ENCODE data around the gene MRPL27. TPM values are rescaled to one million over a fixed set of nuclear protein-coding genes. Genes with fewer than 3 reads are reported as not detected.
A peak's percentile ranks its signal among the peaks of the same experiment; 100 is the strongest.

MRPL27 gene
- total RNA-seq, 1 experiment from 2014 or later = 106 TPM

DNA sequence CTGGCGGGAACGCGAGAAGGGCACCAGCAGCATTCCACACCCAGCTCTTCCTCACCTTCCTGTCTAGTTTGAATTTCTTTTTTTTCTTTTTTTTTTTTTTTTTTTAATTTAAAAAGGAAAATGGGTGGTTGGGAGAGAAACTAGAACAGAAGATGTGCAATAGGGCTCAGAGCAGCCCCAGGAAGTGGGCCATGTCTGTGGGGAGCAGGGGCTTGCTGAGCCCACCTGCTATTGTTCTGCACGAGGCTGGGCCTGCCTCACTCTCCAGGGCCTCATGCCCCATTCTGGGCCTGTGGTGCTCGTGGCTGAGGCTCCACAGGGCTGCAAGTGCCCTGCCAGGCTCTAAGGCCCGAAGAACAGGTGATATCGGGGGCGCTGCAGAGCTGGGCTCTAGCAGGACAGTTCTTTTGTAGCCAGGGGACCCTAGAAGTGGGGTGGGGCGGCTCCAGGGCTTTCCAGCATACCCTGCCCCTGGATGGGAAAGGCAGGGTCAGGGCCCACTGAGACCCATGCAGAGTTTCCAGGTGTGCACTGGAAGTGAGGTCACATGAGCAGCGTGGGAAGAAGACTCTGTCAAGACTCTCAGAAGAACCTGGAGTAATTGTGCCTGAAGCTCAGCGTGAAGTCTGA, 12.4 kb downstream of the MRPL27 start:
- Histone ChIP-seq H3K27ac (ENCODE audit: low read depth, low read length) (no peak overlapping the region), H3K4me3 (replicated peaks in 1 of 2; ENCODE audit: low read depth in 1 of 2, low read length in 2 of 2) (no peak overlapping the region), H3K79me2 (ENCODE audit: insufficient read depth, low read length) (no peaks in the 10 kb centered on the region), H3K4me2 (ENCODE audit: low read length) (no peak overlapping the region), H3K27me3 (ENCODE audit: insufficient read depth, low read length) (no peaks in the 10 kb centered on the region), H3K9ac (ENCODE audit: low read length) (no peak overlapping the region), H4K20me1 (ENCODE audit: insufficient read depth) (no peaks in the 10 kb centered on the region), H2AFZ (ENCODE audit: low read depth, low read length, poor library complexity, severe bottlenecking) (no peak overlapping the region), H3K9me3 (ENCODE audit: control insufficient read depth in 1 of 2, insufficient read depth in 1 of 2, low read depth in 1 of 2, low read length in 2 of 2) (no peaks in the 10 kb centered on the region), H3K4me1 (ENCODE audit: control insufficient read depth in 1 of 2, insufficient read depth in 2 of 2, low read length in 2 of 2) (peaks cover 3 to 8% of the 10 kb centered on the region in 2 experiments; a peak in 2 of 4 replicates), H3K36me3 (ENCODE audit: control insufficient read depth in 1 of 2, insufficient read depth in 2 of 2, low read length in 2 of 2) (peaks cover 39 to 42% of the 10 kb centered on the region in 2 experiments; a peak in 3 of 4 replicates), H3K9me2 (ENCODE audit: insufficient read depth) (no peaks in the 10 kb centered on the region)
- ChIA-PET RAD21 (ENCODE audit: low non-redundant PET in 1 of 2, low total read pairs in 2 of 2, uncharacterized antibody in 2 of 2, unreplicated experiment in 2 of 2) (no interaction called here), POLR2A (interaction anchor here (2.7 kb wide), 1 partner anchor 118 kb away, joined by 12 read pairs; the partner anchor contains the start of gene RSAD1), CTCF (interaction anchor here (3.6 kb wide), 1 partner anchor 119 kb away, joined by 33 read pairs; the partner anchor contains the start of gene RSAD1)
- TSS peak; percentile 27 for BruUV-seq (replicated peaks)
- ATAC-seq (no peak), DNase-seq (ENCODE audit: low read depth, low spot score) (no peak)
- intact Hi-C loops (cut with micrococcal nuclease) = no loop called here
- TF ChIP-seq, protein P1, sequence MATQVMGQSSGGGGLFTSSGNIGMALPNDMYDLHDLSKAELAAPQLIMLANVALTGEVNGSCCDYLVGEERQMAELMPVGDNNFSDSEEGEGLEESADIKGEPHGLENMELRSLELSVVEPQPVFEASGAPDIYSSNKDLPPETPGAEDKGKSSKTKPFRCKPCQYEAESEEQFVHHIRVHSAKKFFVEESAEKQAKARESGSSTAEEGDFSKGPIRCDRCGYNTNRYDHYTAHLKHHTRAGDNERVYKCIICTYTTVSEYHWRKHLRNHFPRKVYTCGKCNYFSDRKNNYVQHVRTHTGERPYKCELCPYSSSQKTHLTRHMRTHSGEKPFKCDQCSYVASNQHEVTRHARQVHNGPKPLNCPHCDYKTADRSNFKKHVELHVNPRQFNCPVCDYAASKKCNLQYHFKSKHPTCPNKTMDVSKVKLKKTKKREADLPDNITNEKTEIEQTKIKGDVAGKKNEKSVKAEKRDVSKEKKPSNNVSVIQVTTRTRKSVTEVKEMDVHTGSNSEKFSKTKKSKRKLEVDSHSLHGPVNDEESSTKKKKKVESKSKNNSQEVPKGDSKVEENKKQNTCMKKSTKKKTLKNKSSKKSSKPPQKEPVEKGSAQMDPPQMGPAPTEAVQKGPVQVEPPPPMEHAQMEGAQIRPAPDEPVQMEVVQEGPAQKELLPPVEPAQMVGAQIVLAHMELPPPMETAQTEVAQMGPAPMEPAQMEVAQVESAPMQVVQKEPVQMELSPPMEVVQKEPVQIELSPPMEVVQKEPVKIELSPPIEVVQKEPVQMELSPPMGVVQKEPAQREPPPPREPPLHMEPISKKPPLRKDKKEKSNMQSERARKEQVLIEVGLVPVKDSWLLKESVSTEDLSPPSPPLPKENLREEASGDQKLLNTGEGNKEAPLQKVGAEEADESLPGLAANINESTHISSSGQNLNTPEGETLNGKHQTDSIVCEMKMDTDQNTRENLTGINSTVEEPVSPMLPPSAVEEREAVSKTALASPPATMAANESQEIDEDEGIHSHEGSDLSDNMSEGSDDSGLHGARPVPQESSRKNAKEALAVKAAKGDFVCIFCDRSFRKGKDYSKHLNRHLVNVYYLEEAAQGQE (IDR thresholded peaks at IDR 0.05; ENCODE audit: low read depth) = no peak
- TF ChIP-seq FOSL1 (IDR thresholded peaks at IDR 0.05; ENCODE audit: low read depth) (no peak), ZFX (IDR thresholded peaks at IDR 0.05) (no peak; the same call in 1 of the 2 replicates), CBX3 (IDR thresholded peaks at IDR 0.05; ENCODE audit: low read depth) (no peak), YY1 (IDR thresholded peaks at IDR 0.05; ENCODE audit: extremely low read depth, insufficient replicate concordance, low read depth, low read length) (no peak), SP1 (IDR thresholded peaks at IDR 0.05; ENCODE audit: low read depth) (no peak), TCF7L2 (IDR thresholded peaks at IDR 0.05; ENCODE audit: borderline replicate concordance, extremely low read depth, insufficient read depth, insufficient read length) (no peak), POLR2A (IDR thresholded peaks at IDR 0.05; ENCODE audit: borderline replicate concordance, extremely low read depth, insufficient read depth, insufficient read length) (no peak), JUND (IDR thresholded peaks at IDR 0.05) (no peak), ZNF274 (IDR thresholded peaks at IDR 0.05; ENCODE audit: low read depth, low read length) (no peak), RAD21 (IDR thresholded peaks at IDR 0.05; ENCODE audit: low read depth) (no peak), CEBPB (IDR thresholded peaks at IDR 0.05; ENCODE audit: low read depth) (no peak), SIN3A (IDR thresholded peaks at IDR 0.05; ENCODE audit: low read depth) (no peak), SRF (IDR thresholded peaks at IDR 0.05; ENCODE audit: low read depth) (no peak)
- TF ChIP-seq, protein P2, sequence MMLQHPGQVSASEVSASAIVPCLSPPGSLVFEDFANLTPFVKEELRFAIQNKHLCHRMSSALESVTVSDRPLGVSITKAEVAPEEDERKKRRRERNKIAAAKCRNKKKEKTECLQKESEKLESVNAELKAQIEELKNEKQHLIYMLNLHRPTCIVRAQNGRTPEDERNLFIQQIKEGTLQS (IDR thresholded peaks at IDR 0.05) = no peak
- TF ChIP-seq, protein P3, sequence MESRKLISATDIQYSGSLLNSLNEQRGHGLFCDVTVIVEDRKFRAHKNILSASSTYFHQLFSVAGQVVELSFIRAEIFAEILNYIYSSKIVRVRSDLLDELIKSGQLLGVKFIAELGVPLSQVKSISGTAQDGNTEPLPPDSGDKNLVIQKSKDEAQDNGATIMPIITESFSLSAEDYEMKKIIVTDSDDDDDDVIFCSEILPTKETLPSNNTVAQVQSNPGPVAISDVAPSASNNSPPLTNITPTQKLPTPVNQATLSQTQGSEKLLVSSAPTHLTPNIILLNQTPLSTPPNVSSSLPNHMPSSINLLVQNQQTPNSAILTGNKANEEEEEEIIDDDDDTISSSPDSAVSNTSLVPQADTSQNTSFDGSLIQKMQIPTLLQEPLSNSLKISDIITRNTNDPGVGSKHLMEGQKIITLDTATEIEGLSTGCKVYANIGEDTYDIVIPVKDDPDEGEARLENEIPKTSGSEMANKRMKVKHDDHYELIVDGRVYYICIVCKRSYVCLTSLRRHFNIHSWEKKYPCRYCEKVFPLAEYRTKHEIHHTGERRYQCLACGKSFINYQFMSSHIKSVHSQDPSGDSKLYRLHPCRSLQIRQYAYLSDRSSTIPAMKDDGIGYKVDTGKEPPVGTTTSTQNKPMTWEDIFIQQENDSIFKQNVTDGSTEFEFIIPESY (IDR thresholded peaks at IDR 0.05; ENCODE audit: extremely low read depth, insufficient replicate concordance, low read length) = no peak

Data from HCT116 (cell line).